HG02642 (cell line): ENCODE measurements around the gene ATP6V0B.

Experiments used
- ATAC-seq: cut with Tn5 transposase; IDR thresholded peaks from one replicate; pipeline ENCODE4 v1.9.1; 2021; ENCODE audit warnings: mild to moderate bottlenecking; ENCODE audit not compliant: unreplicated experiment, poor library complexity

The ATP6V0B gene

DNA sequence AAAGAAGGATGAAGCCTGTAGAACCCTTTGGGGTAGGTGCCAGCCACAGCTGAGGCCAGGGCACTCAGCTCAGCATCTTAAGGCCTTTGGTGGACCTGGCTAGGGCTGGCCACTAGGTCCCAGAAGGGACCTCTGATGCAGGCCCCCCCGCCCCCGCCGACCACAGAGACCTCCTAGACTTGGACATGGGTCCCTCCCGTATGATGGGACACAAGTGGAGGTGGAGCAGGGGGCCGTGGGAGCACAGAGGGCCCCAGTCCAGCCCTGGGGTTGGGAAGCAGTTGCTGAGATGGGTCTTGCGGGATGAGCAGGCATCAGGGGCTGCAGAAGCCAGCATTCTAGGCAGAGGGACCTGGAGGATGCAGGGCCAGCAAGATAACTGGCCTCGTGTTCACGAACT is 7.5 kb downstream of the ATP6V0B start:
- no peak for ATAC-seq

GRCh38 chr1:43982808-43983207 is 8.0 kb downstream of the ATP6V0B start:
- no peak for ATAC-seq

DNA sequence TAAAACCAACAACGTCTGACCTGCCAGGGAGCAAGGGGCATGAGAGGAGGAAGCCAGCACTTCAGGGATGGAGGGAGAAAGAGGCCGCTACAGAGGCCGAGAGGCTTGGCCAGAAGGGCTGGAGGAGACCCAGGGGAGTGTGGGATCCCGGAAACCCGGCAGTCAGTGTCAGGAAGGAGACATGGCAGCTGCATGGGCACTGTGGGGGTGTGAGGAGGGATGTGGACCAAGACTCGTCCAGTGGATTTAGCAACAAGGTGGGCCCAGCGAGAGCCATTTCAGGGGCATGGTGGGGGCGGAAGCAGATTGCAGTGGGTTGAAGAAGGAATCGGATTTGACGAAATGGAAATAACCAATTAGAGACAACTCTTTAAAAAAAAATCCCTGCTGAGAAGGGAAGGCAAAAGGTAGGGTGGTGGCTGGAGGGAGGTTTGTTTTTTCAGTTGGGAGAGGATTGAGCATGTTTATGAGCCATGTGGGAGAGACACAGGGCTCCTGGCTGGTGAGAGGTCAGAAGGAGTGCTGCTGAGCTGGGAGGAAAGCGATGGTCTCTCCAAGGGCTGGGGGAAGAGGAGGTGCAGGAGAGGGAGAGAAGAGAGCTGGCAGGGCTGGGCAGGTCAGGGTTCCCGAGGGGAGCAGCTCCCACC is 8.6 kb downstream of the ATP6V0B start:
- ATAC-seq, result no peak

- no peak for ATAC-seq
Observed at GRCh38 chr1:43984855-43985254, 10.1 kb downstream of the ATP6V0B start.

- no peak for ATAC-seq
Observed at GRCh38 chr1:43985984-43986595, 11.3 kb downstream of the ATP6V0B start.

DNA sequence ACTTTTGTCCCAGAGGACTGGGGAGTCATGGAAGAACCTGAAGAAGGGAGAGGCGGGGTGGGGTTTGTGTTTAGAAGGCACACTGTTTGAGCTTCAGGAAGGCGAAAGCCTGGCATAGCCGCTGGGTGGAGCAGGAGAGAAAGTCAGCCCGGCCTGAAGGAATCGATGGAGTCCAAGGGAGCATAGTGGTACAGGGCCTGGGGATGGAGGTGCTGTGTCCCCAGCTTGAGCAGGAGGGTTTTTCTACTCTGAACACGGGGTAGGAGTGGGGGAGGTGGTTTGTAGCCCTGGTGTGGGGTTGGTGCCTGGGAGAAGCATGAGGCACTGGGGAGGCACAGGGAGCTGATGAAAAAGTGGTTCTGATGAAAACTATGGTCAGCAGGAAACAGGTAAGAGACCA is 12.0 kb downstream of the ATP6V0B start:
- ATAC-seq, result no peak

GRCh38 chr1:43987159-43987902 is 12.6 kb downstream of the ATP6V0B start:
- no peak for ATAC-seq

DNA sequence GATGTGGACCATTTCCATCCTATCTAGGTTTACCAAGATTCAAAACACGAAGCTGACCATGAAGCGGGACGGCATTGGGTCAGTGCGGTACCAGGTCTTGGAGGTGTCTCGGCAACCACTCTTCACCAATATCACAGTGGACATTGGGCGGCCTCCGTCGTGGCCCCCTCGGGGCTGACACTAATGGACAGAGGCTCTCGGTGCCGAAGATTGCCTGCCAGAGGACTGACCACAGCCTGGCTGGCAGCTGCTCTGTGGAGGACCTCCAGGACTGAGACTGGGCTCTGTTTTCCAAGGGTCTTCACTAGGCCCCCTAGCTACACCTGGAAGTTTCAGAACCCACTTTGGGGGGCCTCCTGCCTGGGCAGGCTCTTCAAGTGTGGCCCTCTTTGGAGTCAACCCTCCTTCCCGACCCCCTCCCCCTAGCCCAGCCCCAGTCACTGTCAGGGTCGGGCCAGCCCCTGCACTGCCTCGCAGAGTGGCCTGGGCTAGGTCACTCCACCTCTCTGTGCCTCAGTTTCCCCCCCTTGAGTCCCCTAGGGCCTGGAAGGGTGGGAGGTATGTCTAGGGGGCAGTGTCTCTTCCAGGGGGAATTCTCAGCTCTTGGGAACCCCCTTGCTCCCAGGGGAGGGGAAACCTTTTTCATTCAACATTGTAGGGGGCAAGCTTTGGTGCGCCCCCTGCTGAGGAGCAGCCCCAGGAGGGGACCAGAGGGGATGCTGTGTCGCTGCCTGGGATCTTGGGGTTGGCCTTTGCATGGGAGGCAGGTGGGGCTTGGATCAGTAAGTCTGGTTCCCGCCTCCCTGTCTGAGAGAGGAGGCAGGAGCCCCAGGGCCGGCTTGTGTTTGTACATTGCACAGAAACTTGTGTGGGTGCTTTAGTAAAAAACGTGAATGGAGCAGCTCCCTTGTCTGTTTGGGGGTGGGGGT is 15.8 kb downstream of the ATP6V0B start:
- no peak for ATAC-seq

DNA sequence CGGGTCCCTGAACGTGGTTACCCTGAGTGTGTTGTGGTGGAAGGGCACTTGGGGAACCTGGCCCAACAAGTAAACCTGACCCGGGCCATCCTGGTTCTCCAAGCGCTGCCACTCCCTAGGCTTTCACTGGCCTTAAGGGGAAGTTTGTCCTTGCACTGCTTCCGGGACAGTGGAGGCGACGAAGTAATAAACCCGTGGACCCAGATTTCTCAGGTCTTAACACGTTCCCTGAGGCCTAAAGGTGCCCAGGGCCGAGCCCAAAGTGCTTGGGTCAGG is 16.4 kb downstream of the ATP6V0B start:
- peak; percentile 6 for ATAC-seq

- peak; percentile 78 for ATAC-seq
Observed at GRCh38 chr1:43991476-43992231, 16.9 kb downstream of the ATP6V0B start, which contains the start of gene CCDC24. CCDC24 (plus strand) TSS chr1:43991599; CDS start chr1:43991879, 280 bp downstream.

DNA sequence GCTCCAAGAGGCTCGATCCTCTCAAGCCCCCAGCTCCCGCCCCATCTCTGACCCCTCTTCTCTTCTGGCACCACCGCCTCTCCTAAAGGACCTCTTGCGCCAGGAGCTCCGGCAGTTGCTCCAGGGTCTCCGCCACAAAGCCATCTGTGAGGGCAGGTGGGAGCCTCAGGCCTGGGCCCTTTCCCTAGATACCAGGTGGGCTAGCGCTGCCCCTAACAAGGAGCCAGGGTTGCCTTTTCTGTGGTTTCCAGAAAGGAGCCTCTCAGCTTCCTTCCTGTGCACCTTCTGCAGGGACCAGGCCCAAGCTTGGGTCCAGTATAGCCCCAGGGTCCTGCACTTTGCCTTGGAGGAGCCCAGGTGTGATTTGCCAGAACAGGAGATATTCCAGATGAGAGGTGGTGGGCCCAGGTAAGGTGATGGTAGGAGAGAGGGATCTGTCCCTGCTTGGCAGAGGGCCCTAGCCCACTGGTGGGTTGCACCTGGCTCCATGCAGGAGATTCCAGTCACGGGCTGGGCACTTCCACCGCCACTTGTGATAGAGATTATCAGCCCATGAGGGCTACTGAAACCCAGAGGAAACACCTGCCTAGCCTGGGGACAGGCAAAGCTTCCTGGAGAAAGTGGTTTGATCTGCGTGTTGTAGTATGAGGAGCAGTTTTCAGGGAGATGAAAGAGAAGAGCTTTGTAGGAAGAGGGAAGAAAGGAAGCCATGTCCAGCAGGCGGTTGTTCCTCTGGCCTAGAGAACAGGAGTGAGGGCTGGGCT is 17.7 kb downstream of the ATP6V0B start:
- no peak for ATAC-seq

GRCh38 chr1:43993206-43993914 is 18.6 kb downstream of the ATP6V0B start:
- no peak for ATAC-seq

DNA sequence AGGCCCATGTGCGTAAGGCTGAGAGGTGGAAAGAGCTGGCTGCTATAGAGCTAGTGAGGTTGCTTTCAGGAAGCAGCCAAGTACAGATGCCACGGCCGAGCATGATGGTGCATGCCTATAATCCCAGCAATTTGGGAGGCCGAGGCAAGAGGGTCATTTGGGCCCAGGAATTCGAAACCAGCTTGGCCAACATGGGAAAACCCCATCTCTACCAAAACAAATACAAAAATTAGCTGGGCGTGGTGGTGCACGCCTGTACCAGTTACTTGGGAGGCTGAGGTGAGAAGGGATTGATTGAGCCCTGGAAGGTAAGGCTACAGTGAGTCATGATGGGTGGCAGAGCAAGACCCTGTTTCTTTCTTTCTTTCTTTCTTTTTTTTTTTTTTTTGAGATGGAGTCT is 19.3 kb downstream of the ATP6V0B start:
- no peak for ATAC-seq

DNA sequence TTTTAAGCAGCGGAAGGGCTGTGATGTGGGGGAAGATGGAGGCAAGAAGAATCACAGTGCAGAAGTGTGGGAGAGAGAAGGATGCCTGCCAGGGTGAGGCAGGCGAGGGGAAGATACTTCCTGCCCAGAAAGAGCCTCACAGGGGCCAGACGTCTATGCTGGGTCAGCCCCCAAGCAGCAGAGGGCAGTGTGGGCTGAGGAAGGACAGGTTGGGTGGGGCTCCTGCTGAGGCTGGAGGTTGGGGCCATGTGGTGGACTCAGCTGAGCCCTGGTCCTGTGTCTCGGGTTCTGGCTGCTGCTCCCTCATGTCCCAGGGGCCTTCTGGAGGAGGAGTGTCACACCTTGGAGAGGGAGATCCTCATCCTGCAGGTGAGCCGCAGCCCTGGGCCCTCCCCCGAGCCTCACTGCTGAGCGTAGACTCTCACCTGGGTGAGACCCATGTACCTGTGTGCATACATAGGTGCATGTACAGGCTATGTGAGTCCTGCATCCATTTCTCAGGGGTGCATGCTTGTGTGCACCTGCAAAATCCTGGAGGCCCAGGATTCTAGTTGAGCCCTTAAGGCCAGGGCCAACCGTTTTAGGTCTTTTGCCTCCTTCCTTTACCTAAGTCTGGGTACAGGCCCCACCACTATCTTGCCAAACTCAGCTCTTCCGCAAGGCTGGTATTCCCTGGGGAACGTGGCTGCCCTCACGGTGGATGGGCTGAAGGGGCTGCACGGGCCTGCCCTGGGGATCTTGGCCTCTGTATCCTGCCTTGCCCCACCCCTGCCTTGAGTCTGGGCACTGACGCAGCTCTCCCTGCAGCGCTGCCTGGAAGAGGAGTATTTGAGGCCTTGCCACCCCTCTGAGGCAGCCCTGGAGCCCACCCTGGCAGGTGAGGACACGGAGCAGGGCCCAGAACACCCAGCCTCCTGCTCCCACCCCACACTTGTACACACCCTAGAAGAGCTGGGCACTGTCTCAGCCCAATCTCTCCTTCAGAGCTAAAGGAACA is 20.3 kb downstream of the ATP6V0B start:
- ATAC-seq, result no peak

DNA sequence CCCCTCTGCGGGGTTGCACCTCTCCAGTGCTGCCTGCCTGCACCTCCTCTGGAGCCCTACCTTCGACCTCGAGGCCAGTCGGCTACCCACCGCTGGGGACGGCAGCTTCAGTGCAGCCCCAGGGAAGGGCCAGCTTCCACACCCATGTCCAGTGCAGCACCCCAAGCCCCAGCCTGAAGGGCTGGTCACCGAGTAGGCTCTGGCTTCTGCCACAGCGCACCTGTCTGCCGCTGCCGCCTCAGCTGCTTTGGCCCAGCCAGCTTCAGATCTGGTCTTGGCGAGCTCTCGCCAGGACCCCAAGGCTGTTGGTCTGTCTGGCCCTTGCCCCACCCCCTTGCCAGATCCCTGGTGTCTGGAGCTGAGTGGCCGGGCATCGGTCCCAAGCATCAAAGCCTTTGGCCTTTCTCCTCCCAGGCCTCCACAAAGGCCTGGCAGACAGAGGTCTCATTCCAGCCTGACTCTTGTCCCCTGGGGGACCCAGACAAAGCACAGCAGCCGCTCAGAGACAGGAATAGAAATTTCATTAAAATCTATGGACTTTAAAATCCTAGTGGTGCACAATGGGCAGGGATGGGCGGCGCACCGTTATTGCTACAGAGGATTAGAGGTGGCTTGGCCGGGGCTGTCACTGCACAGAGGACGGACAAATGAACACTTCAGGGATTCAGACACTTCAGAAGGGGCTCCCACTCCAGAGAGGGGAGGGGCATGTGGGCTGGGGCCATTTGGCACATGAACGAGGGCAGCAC is 21.4 kb downstream of the ATP6V0B start:
- ATAC-seq, result no peak

- no peak for ATAC-seq
Observed at GRCh38 chr1:43996733-43997115, 22.0 kb downstream of the ATP6V0B start.
